Measurements from ENCODE around the gene SMYD3.
"Not testable (repeated sequence)": the region's sequence is repeated elsewhere in the genome, so short reads cannot be mapped to it uniquely, and the experiment has no call there.

The SMYD3 gene

DNA sequence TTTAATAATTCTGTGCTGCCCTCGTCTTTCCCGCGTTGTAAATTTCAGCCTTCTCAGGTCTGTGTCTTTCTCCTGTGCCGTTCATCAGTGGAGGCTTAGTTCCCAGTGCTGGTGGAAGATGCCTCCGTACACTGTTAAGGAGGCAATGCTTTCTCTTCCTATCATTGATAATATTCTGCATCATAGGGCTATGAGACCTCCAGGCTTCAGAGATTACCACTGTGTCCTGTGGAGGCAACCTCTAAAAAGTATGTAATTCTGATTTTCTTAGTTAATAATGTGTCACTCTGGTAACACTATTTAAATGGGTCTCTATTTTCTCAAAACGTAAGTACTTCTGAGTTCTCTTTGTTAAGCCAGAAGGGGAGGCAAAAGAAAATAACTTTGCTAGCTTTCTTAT, 538.3 kb downstream of the SMYD3 start:
- DNase-seq, result no peak

DNA sequence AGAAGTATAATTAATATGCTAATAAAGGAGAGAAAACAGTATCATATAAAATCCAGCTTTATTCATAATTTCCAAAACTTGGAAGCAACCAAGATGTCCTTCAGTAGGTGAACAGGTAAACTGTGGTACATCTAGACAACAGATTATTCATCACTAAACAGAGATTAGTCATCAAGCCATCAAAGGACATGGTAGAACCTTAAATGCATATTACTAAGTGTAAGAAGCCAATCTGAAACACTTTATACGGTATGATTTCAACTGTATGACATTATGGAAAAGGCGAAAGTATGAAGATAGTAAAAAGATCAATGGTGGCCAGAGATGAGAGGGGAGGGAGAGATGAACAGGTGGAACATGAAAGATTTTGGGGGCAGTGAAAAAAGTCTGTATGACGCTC, 541.7 kb downstream of the SMYD3 start:
- no peak for DNase-seq

DNA sequence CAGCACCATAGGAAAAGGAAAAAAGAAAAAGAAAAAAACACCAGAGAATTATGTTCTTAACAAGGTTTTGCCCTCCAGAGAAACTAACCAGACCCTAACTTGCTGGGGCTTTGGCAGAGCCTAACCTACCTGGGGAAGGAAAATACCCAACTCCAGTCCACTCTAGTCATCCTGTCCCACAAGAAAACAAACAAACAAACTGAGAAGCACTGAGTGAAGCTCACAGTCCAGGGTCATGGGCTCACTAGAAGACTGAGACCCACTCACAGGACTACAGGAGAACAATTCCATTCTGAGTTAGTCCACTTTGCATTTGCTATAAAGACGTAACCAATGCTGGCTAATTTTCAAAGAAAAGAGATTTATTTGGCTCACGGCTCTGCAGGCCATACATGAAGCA, 543.4 kb downstream of the SMYD3 start:
- DNase-seq, result no peak

- DNase-seq, result no peak
Observed at GRCh38 chr1:245962453-245962852, 544.6 kb downstream of the SMYD3 start.

GRCh38 chr1:245961137-245961540, 545.9 kb downstream of the SMYD3 start:
- no peak for DNase-seq

- no peak for DNase-seq
Observed at GRCh38 chr1:245960171-245960570, 546.9 kb downstream of the SMYD3 start.

GRCh38 chr1:245958016-245958415, 549.1 kb downstream of the SMYD3 start:
- no peak for DNase-seq

GRCh38 chr1:245957427-245957826, 549.7 kb downstream of the SMYD3 start:
- no peak for DNase-seq

DNA sequence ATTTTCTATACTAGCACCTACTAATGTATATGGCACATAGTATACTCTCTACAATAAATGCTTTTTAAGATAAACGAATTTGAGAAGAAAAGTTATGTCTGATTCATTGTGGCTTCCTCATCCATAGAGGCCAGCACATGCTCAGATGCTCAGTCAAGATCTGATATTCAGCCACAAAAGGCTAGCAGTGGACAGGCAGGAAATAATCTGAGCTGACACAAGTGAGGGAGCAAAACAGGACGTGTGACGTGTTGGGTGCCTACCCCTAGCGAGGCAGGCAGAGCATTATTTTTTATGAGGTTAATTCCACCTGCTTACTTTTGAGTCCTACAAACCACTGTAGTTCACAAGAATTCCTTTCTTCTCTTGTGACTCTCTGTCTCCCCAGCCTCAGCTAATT, 550.9 kb downstream of the SMYD3 start:
- peak; percentile 36 for DNase-seq

DNA sequence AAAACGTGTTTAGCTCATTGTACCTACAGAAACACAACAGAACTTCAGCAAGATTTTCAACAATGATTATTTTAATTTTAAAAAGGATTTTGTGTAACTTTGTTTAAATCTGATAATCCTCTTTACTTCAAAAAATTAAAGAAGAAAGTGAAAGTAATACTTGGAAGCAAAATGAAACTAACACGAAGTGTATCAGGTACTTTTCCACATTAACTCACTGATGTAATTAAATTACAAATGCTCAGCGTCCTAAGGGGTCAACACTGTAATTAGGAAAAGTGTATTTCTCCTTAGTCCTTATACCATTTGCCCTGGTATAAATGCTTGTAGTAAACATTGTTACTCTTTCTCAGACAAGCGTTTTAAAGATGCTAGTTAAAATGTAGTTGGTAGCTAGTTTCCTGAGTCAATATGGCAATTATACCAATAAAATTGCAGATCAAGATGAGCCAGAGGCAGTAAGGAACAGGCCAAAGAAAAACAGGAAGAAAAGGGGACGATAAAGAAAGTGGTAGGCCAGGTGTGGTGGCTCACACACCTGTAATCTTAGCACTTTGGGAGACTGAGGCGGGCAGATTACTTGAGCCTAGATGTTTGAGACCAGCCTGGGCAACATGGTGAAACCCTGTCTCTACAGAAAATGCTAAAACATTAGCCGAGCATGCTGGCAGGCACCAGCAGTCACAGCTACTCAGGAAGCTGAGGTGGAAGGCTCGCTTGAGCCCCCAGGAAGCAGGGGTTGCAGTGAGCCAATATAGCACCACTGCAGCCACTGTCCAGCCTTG, 553.0 kb downstream of the SMYD3 start:
- DNase-seq, result no peak

DNA sequence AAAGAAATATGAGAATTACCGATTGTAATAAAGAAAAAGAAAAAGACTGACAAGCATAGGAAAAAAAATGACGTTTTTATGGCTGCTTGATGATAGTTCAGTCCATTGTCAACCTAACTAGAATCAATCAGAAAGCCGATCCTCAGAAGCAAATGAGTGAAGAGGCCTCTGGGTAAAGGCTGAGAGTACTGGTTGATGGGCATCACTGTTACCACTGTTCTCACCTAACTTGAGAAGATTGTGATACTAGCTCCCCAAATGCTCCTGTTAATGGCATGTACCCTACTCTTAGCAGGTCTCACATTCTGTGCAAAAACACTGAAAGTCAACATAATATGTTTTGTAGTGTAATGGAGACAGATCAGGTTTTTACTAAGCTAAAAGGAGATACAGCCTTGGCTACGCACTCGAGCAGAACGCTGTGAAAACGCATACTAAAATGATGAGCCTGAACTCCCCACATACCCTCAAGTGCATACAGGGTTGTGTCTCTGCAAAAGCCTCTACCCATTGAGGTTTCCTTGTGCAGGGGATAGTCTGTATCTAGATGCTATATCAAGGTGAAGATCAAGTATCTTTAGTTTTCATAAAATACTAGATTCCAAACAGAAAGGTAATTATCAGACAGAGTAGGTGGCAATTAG, 554.6 kb downstream of the SMYD3 start:
- no peak for DNase-seq

GRCh38 chr1:245948786-245949185, 558.3 kb downstream of the SMYD3 start:
- DNase-seq, result no peak

DNA sequence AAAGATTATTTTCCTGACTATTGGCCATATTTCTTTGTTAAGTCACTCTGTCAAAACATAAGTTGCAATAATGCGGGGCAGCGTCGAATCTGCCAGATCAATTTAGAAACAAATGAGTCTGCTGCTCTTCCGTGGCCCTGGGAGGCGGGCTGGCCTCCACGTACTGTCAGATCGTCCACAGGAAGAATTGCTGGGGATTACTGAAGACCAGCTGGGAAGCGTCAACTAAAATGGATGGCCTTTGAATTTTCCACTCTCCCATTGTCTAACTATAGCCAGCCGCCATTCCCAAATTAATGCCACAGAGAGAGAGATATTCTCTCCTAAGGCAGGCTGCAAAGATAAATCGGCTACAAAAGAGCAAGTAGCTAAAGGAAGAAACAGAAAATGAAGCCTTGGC, 560.2 kb downstream of the SMYD3 start:
- no peak for DNase-seq

GRCh38 chr1:245945136-245945535, 561.9 kb downstream of the SMYD3 start:
- DNase-seq, result not testable (repeated sequence)

DNA sequence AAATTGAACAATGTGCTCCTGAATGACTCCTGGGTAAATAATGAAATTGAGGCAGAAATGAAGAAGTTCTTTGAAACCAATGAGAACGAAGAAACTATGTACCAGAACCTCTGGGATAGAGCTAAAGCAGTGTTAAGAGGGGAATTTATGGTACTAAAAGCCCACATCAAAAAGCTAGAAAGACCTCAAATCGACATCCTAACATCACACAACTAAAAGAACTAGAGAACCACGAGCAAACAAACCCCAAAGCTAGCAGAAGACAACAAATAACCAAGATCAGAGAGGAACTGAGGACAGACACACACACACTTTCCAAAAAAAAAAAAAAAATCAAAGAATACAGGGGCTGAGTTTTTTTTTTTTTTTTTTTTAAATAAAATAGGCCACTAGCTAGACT, 564.2 kb downstream of the SMYD3 start:
- no peak for DNase-seq

DNA sequence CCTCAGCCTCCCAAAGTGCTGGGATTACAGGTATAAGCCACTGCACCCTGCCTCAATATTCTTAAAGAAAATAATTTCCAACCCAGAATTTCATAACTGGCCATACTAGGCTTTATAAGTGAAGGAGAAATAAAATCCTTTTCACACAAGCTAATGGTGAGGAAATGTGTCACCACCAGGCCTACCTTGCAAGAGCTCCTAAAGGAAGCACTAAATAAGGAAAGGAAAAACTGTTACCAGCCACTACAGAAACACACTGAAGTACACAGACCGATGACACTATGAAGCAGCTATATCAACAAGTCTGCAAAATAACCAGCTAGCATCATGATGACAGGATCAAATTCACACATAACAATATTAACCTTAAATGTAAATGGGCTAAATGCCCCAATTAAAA, 565.3 kb downstream of the SMYD3 start:
- DNase-seq, result not testable (repeated sequence)

DNA sequence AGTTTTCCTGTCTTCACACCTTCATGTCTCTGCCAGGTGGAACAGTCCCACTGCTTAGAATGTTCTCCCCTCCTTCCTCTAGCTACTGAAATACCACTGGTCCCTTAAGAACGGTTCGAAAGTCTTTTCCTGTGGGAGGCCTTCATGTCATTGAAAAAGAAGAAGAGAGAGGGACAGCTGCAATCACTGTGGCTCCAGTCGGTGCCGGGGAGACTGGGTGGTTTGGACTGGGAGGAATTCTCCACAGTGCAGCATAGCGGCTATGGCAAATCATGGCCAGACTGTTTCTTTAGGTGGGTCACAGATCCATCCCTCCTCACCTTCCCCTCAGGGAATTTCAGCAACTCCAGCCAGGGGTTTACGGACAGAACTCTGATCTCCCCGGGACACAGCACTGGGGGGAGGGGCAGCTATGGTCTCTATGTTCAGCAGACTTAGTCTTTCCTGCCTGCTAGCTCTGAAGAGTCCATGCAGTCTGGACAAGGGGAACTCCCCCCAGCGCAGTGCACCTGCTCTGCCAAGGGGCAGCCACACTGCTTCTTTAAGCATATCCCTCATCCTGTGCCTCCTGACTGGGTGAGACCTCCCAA, 567.2 kb downstream of the SMYD3 start:
- DNase-seq, result no peak

GRCh38 chr1:245938046-245938435, 569.0 kb downstream of the SMYD3 start:
- no peak for DNase-seq

DNA sequence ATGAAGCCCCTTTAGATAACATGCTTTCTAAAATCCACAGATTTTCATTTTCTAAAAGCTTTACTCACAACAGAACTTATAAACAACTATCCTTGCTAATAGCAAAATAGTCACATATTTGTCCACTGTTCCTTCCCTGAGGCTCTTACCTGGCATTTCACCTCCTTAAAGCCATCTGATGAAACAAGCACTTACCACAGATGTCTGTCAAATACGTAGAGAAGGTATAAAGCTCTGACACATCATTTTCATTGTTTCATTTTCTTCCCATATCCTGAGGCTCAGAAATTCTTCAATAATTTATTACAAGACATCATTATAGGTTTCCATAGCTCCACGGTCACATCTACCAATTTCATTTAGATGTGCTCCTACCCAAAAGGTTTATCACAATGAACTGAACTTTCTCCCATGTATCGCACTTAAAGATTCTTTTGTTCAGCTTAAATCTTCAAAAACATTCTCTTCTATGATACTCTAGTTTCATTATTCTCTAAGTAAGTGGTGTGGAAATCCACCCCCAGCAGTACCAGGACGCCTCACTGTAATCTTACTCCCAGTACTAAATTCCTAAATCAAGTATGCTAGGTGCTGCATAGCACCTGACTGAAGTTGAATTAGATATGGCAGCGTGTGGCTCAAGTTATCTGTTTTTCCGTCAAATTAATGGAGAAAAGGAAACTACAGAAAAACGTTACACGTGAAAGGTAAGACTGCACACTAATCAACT, 569.6 kb downstream of the SMYD3 start:
- DNase-seq, result no peak

- DNase-seq, result no peak
Observed at GRCh38 chr1:245934409-245934808, 572.7 kb downstream of the SMYD3 start.

DNA sequence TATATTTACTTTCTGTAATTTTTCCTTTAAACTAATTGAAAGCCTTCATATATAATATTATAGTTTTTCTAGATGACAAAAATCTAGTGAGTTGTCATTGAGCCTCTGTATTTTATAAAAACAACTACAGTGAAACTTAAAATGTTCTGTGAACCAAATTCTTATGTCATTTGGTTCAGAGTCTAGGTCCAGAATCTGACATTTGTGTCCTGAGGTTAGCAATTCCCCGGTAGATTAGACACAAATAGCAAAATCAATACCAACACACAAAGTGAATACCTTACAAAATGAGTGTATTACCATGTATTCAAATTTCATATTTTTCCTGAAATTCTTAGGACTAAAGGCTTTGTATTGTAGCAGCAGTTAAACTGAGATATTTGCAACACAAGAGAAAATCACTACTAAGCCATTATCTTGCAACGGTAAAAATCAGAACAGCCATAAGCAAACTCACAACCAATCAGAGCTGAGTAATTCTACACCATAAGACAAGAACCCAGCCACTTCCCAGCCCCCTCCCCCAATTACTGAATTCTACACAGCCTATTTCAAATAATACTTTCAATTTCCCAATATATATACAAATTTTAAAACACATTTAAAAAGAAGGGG, 573.5 kb downstream of the SMYD3 start:
- no peak for DNase-seq

GRCh38 chr1:245932302-245932972, 574.6 kb downstream of the SMYD3 start:
- no peak for DNase-seq

GRCh38 chr1:245931450-245931849, 575.6 kb downstream of the SMYD3 start:
- DNase-seq, result no peak

Data from activated CD4-positive, alpha-beta T cell treated with anti-CD3 and anti-CD28 coated beads, Interleukin-2, amount 50 U/mL, for 1 hour (primary cell).